ENCODE data around the gene PEX5. TPM values are rescaled to one million over a fixed set of nuclear protein-coding genes. Genes with fewer than 3 reads are reported as not detected.

PEX5 gene
- polyA plus RNA-seq (2011; rRNA removed) (14.8 and 21.4 TPM in 2 replicates), polyA minus RNA-seq (2011; rRNA and poly(A)+ RNA removed) (15.0 and 21.0 TPM in 2 replicates)

DNA sequence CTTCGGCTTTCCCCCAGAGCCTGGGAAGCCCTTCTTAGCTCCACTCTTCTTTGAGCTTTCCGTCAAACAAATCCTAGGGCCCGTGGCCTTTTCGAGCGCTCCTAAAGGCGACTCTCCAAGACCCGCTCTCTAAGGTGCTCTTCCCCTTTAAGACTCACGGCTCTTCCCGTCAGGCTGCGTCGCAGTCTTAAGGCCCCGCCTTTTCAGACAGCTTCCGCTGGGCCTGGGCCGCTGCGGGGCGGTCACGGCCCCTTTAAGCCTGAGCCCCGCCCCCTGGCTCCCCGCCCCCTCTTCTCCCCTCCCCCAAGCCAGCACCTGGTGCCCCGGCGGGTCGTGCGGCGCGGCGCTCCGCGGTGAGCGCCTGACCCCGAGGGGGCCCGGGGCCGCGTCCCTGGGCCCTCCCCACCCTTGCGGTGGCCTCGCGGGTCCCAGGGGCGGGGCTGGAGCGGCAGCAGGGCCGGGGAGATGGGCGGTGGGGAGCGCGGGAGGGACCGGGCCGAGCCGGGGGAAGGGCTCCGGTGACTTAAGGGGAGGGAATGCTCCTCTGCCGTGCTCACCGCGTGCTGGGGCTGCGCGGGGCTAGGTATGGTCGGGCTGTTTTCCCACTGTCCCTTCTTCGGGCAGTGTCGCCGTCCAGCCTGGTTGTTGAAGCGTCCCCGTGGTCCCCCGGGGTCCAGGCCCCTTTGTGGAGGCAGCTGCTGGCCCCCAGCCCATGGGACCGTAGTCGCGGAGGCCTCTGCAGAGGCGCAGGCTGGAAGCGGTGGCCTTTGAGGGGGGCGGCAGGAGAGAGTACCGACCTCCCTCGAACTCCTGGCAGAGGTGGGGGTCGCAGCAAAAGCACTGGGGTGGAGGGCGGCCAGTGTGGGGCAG lies at the start of gene PEX5:
Gene PEX5, plus strand, starts transcription at position 289 of the 870 bp plus-strand sequence. CDS start 692 bp downstream, outside the sequence.
- Histone ChIP-seq H3K27me3 (ENCODE audit: control insufficient read depth, insufficient read depth, low read length) (no peaks in the 10 kb centered on the region), H3K4me3 (ENCODE audit: low read depth, low read length) (peak within 1 kb of the TSS; percentile 96), H3K36me3 (ENCODE audit: control insufficient read depth, insufficient read depth, low read length) (peaks cover 2% of the 10 kb centered on the region)
- ChIA-PET CTCF (interaction anchor here (0.6 to 4.9 kb wide), 10 partner anchors 9 to 231 kb away, joined by 3 to 41 read pairs (median 9); partner anchors contain the start of genes C1RL and C1S), POLR2A (interaction anchor here (0.6 kb wide), 1 partner anchor 747 kb away, joined by 11 read pairs; no protein-coding TSS in a partner anchor)
- TF ChIP-seq, protein P1, sequence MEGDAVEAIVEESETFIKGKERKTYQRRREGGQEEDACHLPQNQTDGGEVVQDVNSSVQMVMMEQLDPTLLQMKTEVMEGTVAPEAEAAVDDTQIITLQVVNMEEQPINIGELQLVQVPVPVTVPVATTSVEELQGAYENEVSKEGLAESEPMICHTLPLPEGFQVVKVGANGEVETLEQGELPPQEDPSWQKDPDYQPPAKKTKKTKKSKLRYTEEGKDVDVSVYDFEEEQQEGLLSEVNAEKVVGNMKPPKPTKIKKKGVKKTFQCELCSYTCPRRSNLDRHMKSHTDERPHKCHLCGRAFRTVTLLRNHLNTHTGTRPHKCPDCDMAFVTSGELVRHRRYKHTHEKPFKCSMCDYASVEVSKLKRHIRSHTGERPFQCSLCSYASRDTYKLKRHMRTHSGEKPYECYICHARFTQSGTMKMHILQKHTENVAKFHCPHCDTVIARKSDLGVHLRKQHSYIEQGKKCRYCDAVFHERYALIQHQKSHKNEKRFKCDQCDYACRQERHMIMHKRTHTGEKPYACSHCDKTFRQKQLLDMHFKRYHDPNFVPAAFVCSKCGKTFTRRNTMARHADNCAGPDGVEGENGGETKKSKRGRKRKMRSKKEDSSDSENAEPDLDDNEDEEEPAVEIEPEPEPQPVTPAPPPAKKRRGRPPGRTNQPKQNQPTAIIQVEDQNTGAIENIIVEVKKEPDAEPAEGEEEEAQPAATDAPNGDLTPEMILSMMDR (IDR thresholded peaks at IDR 0.05; ENCODE audit: insufficient read depth, low read depth, low read length) = no peak
- DNase-seq (ENCODE audit: low read depth) = peak; percentile 55

DNA sequence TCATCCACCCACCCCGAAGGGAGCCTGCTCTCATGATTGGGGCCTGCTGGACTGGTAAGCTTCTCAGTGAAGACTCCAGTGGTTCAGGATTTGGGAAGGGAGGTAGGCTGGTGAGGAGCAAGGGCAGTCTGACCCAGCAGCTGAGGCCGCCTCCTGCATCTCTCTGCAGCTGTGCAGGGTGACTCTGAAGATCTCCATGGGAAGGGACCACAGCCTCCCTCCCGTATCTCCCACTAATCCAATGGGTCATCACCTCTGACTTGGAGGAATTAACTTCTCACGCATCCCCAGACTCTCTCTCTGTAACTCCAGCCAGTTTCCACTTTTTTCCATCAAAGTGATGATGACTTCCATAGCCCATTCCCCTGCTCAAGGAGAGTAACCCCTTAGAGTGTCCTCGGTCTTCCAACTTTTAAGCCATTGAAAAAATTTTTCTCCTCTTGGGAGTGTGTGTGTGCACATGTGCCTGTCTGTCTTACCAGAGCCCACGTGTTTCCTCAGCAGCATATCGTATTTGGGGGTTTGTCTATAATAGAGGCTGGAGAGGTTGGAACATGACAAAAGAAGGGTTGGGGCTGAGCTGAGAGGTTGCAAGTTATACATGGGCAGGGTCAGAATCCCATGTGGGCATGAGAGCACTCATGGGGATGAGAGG lies 48.0 kb upstream of the PEX5 start:
- H3K27me3 ChIP-seq (ENCODE audit: control insufficient read depth, insufficient read depth, low read length) = no peaks in the 10 kb centered on the region
- TF ChIP-seq, protein P1 (IDR thresholded peaks at IDR 0.05; ENCODE audit: insufficient read depth, low read depth, low read length) = no peak
- no peak overlapping the region for H3K4me3 ChIP-seq (ENCODE audit: low read depth, low read length)
- CTCF ChIA-PET = interaction anchor here (0.8 to 3.5 kb wide), 13 partner anchors 8 to 496 kb away, joined by 3 to 25 read pairs (median 4); partner anchors contain the start of genes C1S and PEX5
- POLR2A ChIA-PET = no interaction called here
- peaks cover 14% of the 10 kb centered on the region for H3K36me3 ChIP-seq (ENCODE audit: control insufficient read depth, insufficient read depth, low read length)
- no peak for DNase-seq (ENCODE audit: low read depth)

GRCh38 chr12:7142056-7142644 lies 47.3 kb upstream of the PEX5 start:
- no peaks in the 10 kb centered on the region for H3K27me3 ChIP-seq (ENCODE audit: control insufficient read depth, insufficient read depth, low read length)
- no peak overlapping the region for H3K4me3 ChIP-seq (ENCODE audit: low read depth, low read length)
- ChIA-PET CTCF (interaction anchor here (0.8 to 3.5 kb wide), 11 partner anchors 9 to 495 kb away, joined by 3 to 25 read pairs (median 4); partner anchors contain the start of genes C1S and PEX5), POLR2A (no interaction called here)
- DNase-seq (ENCODE audit: low read depth) = no peak
- TF ChIP-seq, protein P1 (IDR thresholded peaks at IDR 0.05; ENCODE audit: insufficient read depth, low read depth, low read length) = peak; percentile 88
- H3K36me3 ChIP-seq (ENCODE audit: control insufficient read depth, insufficient read depth, low read length) = peaks cover 14% of the 10 kb centered on the region

DNA sequence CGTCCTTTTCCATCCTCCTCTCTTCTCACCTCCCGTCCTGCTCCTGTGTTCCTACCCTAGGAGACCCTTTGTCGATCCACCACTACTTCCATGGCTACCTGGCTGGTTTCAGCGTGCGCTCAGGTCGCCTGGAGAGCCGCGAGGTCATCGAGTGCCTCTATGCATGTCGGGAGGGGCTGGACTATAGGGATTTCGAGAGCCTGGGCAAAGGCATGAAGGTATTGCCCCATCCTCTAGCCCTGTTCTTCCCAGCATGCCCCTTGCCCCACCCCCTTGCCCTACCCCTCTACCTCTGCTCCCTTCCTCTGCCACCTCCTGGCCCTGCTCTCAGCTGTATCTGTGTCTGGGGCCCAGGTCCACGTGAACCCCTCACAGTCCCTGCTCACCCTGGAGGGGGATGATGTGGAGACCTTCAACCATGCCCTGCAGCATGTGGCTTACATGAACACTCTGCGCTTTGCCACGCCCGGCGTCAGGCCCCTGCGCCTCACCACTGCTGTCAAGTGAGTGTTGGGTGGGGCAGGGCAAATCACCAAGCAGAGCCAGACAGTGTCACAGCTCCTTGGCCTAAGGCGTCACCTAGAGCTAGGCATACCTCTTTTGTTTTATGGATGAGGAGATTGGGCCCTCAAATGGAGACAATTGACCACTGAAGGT lies 46.5 kb upstream of the PEX5 start:
- DNase-seq (ENCODE audit: low read depth) = no peak

More for the DNA sequence above, 46.5 kb upstream of the PEX5 start:
- H3K4me3 ChIP-seq (ENCODE audit: low read depth, low read length) = no peak overlapping the region
- CTCF ChIA-PET = interaction anchor here (0.8 to 3.5 kb wide), 12 partner anchors 10 to 495 kb away, joined by 3 to 37 read pairs (median 8); partner anchors contain the start of genes C1S and PEX5
- POLR2A ChIA-PET = no interaction called here
- TF ChIP-seq, protein P1 (IDR thresholded peaks at IDR 0.05; ENCODE audit: insufficient read depth, low read depth, low read length) = no peak
- peaks cover 14% of the 10 kb centered on the region for H3K36me3 ChIP-seq (ENCODE audit: control insufficient read depth, insufficient read depth, low read length)
- H3K27me3 ChIP-seq (ENCODE audit: control insufficient read depth, insufficient read depth, low read length) = no peaks in the 10 kb centered on the region

Measured in BJ (cell line).